ENCODE measurements around the gene HSPB7.

- TF ChIP-seq, protein P1, sequence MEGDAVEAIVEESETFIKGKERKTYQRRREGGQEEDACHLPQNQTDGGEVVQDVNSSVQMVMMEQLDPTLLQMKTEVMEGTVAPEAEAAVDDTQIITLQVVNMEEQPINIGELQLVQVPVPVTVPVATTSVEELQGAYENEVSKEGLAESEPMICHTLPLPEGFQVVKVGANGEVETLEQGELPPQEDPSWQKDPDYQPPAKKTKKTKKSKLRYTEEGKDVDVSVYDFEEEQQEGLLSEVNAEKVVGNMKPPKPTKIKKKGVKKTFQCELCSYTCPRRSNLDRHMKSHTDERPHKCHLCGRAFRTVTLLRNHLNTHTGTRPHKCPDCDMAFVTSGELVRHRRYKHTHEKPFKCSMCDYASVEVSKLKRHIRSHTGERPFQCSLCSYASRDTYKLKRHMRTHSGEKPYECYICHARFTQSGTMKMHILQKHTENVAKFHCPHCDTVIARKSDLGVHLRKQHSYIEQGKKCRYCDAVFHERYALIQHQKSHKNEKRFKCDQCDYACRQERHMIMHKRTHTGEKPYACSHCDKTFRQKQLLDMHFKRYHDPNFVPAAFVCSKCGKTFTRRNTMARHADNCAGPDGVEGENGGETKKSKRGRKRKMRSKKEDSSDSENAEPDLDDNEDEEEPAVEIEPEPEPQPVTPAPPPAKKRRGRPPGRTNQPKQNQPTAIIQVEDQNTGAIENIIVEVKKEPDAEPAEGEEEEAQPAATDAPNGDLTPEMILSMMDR (conservative IDR thresholded peaks at IDR 0.05; ENCODE audit: low read depth in 2 of 2) = no peak
- TF ChIP-seq POLR2AphosphoS5 (IDR thresholded peaks at IDR 0.05; ENCODE audit: low read depth) (no peak), EZH2 (IDR thresholded peaks at IDR 0.05; ENCODE audit: low read depth, unreplicated experiment) (no peak), EZH2phosphoT487 (IDR thresholded peaks at IDR 0.05; ENCODE audit: unreplicated experiment) (no peak), ZNF114 (CRISPR knock-in tag; IDR thresholded peaks at IDR 0.05) (no peak), CREB1 (CRISPR knock-in tag; IDR thresholded peaks at IDR 0.05; ENCODE audit: low read depth) (no peak), ETS1 (IDR thresholded peaks at IDR 0.05) (no peak), ZNF462 (CRISPR knock-in tag; IDR thresholded peaks at IDR 0.05) (no peak), STAT1 (IDR thresholded peaks at IDR 0.05; ENCODE audit: unreplicated experiment) (no peak), NANOG (IDR thresholded peaks at IDR 0.05; ENCODE audit: borderline replicate concordance) (no peak), JUNB (IDR thresholded peaks at IDR 0.05; ENCODE audit: unreplicated experiment) (no peak)
- TF ChIP-seq, protein P2, sequence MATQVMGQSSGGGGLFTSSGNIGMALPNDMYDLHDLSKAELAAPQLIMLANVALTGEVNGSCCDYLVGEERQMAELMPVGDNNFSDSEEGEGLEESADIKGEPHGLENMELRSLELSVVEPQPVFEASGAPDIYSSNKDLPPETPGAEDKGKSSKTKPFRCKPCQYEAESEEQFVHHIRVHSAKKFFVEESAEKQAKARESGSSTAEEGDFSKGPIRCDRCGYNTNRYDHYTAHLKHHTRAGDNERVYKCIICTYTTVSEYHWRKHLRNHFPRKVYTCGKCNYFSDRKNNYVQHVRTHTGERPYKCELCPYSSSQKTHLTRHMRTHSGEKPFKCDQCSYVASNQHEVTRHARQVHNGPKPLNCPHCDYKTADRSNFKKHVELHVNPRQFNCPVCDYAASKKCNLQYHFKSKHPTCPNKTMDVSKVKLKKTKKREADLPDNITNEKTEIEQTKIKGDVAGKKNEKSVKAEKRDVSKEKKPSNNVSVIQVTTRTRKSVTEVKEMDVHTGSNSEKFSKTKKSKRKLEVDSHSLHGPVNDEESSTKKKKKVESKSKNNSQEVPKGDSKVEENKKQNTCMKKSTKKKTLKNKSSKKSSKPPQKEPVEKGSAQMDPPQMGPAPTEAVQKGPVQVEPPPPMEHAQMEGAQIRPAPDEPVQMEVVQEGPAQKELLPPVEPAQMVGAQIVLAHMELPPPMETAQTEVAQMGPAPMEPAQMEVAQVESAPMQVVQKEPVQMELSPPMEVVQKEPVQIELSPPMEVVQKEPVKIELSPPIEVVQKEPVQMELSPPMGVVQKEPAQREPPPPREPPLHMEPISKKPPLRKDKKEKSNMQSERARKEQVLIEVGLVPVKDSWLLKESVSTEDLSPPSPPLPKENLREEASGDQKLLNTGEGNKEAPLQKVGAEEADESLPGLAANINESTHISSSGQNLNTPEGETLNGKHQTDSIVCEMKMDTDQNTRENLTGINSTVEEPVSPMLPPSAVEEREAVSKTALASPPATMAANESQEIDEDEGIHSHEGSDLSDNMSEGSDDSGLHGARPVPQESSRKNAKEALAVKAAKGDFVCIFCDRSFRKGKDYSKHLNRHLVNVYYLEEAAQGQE (IDR thresholded peaks at IDR 0.05; ENCODE audit: unreplicated experiment) = no peak
Observed at GRCh38 chr1:16031551-16031950, 13.7 kb upstream of the HSPB7 start.
